KOPT-K1 (cell line): Measurements from ENCODE around the gene HSPB6.

Source experiments
- H3K27ac ChIP-seq: fragments of 200-600 bp; sonication (generic); 2 replicates; pipeline ENCODE4 v1.5.1; 2016; ENCODE audit warnings: antibody characterized with exemption, mild to moderate bottlenecking, low read depth, low read length; ENCODE audit not compliant: poor library complexity, severe bottlenecking
- H3K36me3 ChIP-seq: fragments of 200-600 bp; sonication (generic); 2 replicates; pipeline ENCODE4 v1.5.1; 2017; ENCODE audit warnings: antibody characterized with exemption, mild to moderate bottlenecking, low read length, moderate library complexity; ENCODE audit not compliant: insufficient read depth
- H3K9me3 ChIP-seq: fragments of 200-600 bp; sonication (generic); 2 replicates; pipeline ENCODE4 v1.5.1; 2017; ENCODE audit warnings: antibody characterized with exemption, low read length, mild to moderate bottlenecking; ENCODE audit not compliant: insufficient read depth, poor library complexity, severe bottlenecking

HSPB6 gene

DNA sequence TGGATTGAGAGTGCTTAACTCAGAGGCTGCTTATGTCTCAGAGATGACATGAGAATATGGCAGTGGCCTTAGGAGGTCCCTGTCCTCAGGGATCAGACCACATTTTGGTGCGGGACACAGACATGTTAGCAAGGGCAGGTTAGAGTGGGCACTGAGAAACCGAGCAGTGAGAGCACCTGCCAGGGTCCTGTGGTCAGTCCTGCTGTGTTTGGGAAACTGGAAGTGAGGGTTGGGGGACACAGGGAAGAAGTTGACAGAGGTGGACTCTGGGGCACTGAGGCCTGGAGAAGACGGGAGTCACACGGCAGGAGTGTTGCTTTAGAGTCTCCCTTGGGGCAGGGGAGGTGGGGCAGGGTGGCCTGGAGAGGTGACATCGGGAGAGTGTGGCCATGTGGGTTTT lies 21.9 kb downstream of the HSPB6 start:
- H3K27ac ChIP-seq = no peak overlapping the region
- peaks cover 96% of the 10 kb centered on the region for H3K36me3 ChIP-seq

DNA sequence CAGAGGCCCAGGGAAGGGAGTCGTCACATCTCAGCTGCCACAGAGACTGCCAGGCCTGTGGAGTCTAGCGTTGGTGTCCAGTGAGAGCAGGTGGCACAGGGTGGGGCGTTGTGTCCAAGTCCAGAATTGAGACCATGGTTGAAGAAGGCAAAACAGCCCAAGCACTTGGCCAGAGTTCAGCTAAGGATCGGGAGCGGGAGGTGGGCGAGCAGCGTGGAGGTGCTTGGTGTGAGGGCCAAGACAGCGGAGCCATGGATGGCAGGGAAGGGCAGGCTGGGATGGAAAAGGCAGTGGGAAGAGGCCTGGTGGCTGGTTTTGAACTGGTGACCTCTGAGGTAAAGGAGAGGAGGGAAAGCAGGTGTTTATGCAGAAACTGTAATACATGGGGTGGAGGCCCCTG lies 22.6 kb downstream of the HSPB6 start:
- Histone ChIP-seq H3K9me3 (no peaks in the 10 kb centered on the region), H3K36me3 (peaks cover 100% of the 10 kb centered on the region), H3K27ac (no peak overlapping the region)

More for the DNA sequence above, 21.9 kb downstream of the HSPB6 start:
- H3K9me3 ChIP-seq = no peaks in the 10 kb centered on the region

DNA sequence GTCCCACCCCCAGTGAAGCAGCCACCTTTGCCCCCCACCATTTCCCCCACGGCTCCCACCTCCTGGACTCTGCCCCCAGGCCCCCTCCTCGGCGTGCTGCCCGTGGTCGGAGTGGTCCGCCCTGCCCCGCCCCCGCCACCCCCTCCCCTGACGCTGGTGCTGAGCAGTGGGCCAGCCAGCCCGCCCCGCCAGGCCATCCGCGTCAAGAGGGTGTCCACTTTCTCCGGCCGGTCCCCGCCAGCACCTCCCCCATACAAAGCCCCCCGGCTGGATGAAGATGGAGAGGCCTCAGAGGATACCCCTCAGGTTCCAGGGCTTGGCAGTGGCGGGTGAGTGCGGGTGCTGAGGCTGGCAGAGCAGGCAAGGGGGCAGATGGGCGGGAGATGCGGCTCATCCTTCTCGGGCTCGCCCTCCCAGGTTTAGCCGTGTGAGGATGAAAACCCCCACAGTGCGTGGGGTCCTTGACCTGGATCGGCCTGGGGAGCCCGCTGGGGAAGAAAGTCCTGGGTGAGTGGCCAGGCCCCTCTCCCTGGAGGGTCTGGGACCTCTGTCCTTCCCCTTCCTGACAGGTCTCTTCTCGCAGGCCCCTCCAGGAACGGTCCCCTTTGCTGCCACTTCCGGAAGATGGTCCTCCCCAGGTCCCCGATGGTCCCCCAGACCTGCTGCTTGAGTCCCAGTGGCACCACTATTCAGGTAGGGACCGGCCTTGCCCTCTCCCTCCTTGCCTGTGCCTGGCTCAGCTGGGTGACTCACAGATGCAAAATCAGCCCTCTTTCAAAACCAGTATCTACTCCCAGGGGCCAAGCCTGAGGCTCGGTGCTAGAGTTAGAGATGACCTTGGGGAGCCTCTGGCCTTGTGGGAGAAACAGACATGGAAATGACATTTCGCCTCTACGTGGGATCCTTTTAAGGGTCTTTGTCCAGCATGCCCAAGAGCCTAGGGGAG lies 23.4 kb downstream of the HSPB6 start:
- H3K9me3 ChIP-seq = no peaks in the 10 kb centered on the region
- H3K27ac ChIP-seq = no peak overlapping the region
- H3K36me3 ChIP-seq = peaks cover 100% of the 10 kb centered on the region

DNA sequence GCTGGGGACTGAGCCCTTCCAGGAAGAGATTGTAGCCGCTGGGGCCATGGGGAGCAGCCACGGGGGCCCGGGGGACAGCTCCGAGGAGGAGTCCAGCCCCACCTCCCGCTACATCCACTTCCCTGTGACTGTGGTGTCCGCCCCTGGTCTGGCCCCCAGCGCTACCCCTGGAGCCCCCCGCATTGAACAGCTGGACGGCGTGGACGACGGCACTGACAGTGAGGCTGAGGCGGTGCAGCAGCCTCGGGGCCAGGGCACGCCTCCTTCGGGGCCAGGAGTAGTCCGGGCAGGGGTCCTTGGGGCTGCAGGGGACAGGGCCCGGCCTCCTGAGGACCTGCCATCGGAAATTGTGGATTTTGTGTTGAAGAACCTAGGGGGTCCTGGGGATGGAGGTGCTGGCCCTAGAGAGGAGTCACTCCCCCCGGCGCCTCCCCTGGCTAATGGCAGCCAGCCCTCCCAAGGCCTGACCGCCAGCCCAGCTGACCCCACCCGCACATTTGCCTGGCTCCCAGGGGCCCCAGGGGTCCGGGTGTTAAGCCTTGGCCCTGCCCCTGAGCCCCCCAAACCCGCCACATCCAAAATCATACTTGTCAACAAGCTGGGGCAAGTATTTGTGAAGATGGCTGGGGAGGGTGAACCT lies 24.2 kb downstream of the HSPB6 start:
- Histone ChIP-seq H3K36me3 (peaks cover 100% of the 10 kb centered on the region), H3K9me3 (no peaks in the 10 kb centered on the region), H3K27ac (no peak overlapping the region)

- H3K9me3 ChIP-seq = no peaks in the 10 kb centered on the region
- H3K36me3 ChIP-seq = peaks cover 100% of the 10 kb centered on the region
- H3K27ac ChIP-seq = no peak overlapping the region
Measured at GRCh38 chr19:35731779-35732405, 24.9 kb downstream of the HSPB6 start.

- H3K9me3 ChIP-seq = no peaks in the 10 kb centered on the region
- peaks cover 99% of the 10 kb centered on the region for H3K36me3 ChIP-seq
Measured at GRCh38 chr19:35731353-35731752, 25.5 kb downstream of the HSPB6 start.

GRCh38 chr19:35730326-35730725 lies 26.5 kb downstream of the HSPB6 start:
- peaks cover 99% of the 10 kb centered on the region for H3K36me3 ChIP-seq

More at GRCh38 chr19:35731353-35731752, 25.5 kb downstream of the HSPB6 start:
- no peak overlapping the region for H3K27ac ChIP-seq

GRCh38 chr19:35729763-35730162 lies 27.1 kb downstream of the HSPB6 start:
- no peaks in the 10 kb centered on the region for H3K9me3 ChIP-seq
- H3K27ac ChIP-seq = no peak overlapping the region
- peaks cover 99% of the 10 kb centered on the region for H3K36me3 ChIP-seq

More at GRCh38 chr19:35730326-35730725, 26.5 kb downstream of the HSPB6 start:
- no peak overlapping the region for H3K27ac ChIP-seq
- H3K9me3 ChIP-seq = no peaks in the 10 kb centered on the region

DNA sequence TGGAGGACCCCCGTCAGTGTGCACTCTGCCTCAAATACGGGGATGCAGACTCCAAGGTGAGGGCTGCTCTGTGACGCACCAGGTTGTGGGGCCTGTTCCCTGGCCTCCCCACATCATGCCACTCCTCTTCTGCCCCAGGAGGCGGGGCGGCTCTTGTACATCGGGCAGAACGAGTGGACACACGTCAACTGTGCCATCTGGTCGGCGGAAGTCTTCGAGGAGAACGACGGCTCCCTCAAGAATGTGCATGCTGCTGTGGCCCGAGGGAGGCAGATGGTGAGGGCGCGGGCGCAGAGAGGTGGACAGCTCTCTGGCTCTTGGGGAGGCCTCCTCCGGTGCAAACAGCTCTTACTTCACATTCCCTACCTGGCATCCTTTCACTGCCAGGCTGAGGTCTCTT lies 27.8 kb downstream of the HSPB6 start:
- no peak overlapping the region for H3K27ac ChIP-seq
- peaks cover 99% of the 10 kb centered on the region for H3K36me3 ChIP-seq
- no peaks in the 10 kb centered on the region for H3K9me3 ChIP-seq

- no peak overlapping the region for H3K27ac ChIP-seq
- H3K9me3 ChIP-seq = no peaks in the 10 kb centered on the region
- H3K36me3 ChIP-seq = peaks cover 99% of the 10 kb centered on the region
Measured at GRCh38 chr19:35727956-35728706, 28.7 kb downstream of the HSPB6 start.

DNA sequence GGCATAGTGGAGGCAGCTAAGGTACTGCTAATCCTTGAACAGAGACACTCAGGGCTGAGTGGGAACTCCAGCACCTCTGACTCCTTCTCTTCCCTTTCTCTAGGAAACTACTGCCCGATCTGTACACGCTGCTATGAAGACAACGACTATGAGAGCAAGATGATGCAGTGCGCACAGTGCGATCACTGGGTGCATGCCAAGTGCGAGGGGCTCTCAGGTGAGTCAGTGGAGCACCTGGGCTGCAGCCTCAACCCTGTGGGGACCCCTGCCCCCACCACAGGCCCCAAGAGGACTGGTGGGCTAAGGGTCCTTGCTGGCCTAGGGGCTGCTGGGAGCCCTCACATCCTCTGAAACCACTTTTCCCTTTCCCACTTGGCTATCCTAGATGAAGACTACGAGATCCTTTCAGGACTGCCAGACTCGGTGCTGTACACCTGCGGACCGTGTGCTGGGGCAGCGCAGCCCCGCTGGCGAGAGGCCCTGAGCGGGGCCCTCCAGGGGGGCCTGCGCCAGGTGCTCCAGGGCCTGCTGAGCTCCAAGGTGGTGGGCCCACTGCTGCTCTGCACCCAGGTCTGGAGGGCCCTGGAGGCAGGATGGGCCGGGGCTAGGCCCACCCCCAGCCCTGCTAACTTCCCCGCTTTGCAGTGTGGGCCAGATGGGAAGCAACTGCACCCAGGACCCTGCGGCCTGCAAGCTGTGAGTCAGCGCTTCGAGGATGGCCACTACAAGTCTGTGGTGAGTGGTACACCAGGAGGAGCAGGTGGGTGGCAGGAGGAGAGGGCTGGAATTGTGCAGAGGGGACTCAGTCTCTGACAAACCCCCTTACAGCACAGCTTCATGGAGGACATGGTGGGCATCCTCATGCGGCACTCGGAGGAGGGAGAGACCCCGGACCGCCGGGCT lies 29.5 kb downstream of the HSPB6 start:
- Histone ChIP-seq H3K27ac (no peak overlapping the region), H3K36me3 (peaks cover 99% of the 10 kb centered on the region), H3K9me3 (no peaks in the 10 kb centered on the region)

DNA sequence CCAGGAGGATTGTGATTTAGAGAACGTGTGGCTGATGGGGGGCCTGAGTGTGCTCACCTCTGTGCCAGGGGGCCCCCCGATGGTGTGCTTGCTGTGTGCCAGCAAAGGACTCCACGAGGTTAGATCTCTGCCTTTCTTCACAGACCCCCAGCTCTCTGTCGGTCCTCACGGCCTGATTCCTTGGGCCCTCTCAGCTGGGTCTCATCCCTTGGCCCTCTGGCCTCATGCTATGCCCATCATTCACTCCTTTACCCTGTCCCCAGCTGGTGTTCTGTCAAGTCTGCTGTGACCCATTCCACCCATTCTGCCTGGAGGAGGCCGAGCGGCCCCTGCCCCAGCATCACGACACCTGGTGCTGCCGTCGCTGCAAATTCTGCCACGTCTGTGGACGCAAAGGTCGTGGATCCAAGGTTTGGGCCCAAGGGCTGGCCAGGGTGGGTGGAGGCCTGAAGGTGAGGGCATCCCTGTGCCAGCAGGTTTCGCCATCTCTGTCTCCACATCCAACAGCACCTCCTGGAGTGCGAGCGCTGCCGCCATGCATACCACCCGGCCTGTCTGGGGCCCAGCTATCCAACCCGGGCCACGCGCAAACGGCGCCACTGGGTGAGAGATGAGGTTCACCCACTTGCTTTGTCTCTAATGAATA lies 31.5 kb downstream of the HSPB6 start:
- H3K36me3 ChIP-seq = peaks cover 99% of the 10 kb centered on the region

GRCh38 chr19:35724560-35724959 lies 32.3 kb downstream of the HSPB6 start:
- H3K9me3 ChIP-seq = no peaks in the 10 kb centered on the region
- peaks cover 99% of the 10 kb centered on the region for H3K36me3 ChIP-seq
- no peak overlapping the region for H3K27ac ChIP-seq

More for the DNA sequence above, 31.5 kb downstream of the HSPB6 start:
- no peaks in the 10 kb centered on the region for H3K9me3 ChIP-seq
- no peak overlapping the region for H3K27ac ChIP-seq
